Tongue (tissue), 2 donors: ENCODE results near the gene WIF1. TPM values are rescaled to one million over a fixed set of nuclear protein-coding genes. Genes with fewer than 3 reads are reported as not detected.

ENCODE experiments used
- DNase-seq: peaks from one replicate; pipeline ENCODE4 v3.0.0-alpha.2; 2015
- total RNA-seq: library from RNA; depleted of rRNA; stranded (reverse); fragments of >200 nt; gene quantifications from one replicate; pipeline ENCODE4 v1.2.3, GENCODE V29; 2014

WIF1 gene
- 51.1 TPM for total RNA-seq

GRCh38 chr12:65121049-65121955 lies at the start of gene WIF1:
TSS of gene WIF1 (minus strand) at chr12:65121305. CDS start at chr12:65121191, 114 bp downstream.
- peak; percentile 44 for DNase-seq

GRCh38 chr12:65170209-65170881 lies 49.2 kb upstream of the WIF1 start:
- peak; percentile 75 for DNase-seq

GRCh38 chr12:65169320-65170208 lies 48.5 kb upstream of the WIF1 start, which contains the start of gene LEMD3:
TSS of gene LEMD3 (plus strand) at chr12:65169583. CDS start at chr12:65169597, 14 bp downstream.
- peak; percentile 98 for DNase-seq

- DNase-seq: no peak
Observed at GRCh38 chr12:65168681-65169319, 47.7 kb upstream of the WIF1 start.

- no peak for DNase-seq
Observed at GRCh38 chr12:65164774-65165173, 43.7 kb upstream of the WIF1 start.

GRCh38 chr12:65164244-65164643 lies 43.1 kb upstream of the WIF1 start:
- DNase-seq: no peak

- no peak for DNase-seq
Observed at GRCh38 chr12:65162609-65163008, 41.5 kb upstream of the WIF1 start.

GRCh38 chr12:65157091-65157490 lies 36.0 kb upstream of the WIF1 start:
- no peak for DNase-seq

GRCh38 chr12:65156366-65156841 lies 35.3 kb upstream of the WIF1 start:
- DNase-seq: no peak

GRCh38 chr12:65155784-65156183 lies 34.7 kb upstream of the WIF1 start:
- DNase-seq: no peak

GRCh38 chr12:65152596-65152995 lies 31.5 kb upstream of the WIF1 start:
- peak; percentile 34 for DNase-seq

GRCh38 chr12:65152012-65152411 lies 30.9 kb upstream of the WIF1 start:
- DNase-seq: no peak

- no peak for DNase-seq
Observed at GRCh38 chr12:65147312-65147905, 26.3 kb upstream of the WIF1 start.

- DNase-seq: no peak
Observed at GRCh38 chr12:65140738-65141137, 19.6 kb upstream of the WIF1 start.

- DNase-seq: no peak
Observed at GRCh38 chr12:65139389-65139788, 18.3 kb upstream of the WIF1 start.

- no peak for DNase-seq
Observed at GRCh38 chr12:65133879-65134278, 12.8 kb upstream of the WIF1 start.

GRCh38 chr12:65126482-65126881 lies 5.4 kb upstream of the WIF1 start:
- no peak for DNase-seq

GRCh38 chr12:65125975-65126374 lies 4.9 kb upstream of the WIF1 start:
- no peak for DNase-seq

- no peak for DNase-seq
Observed at GRCh38 chr12:65125247-65125646, 4.1 kb upstream of the WIF1 start.

GRCh38 chr12:65123435-65124063 lies 2.4 kb upstream of the WIF1 start:
- peak; percentile 70 for DNase-seq

- DNase-seq: no peak
Observed at GRCh38 chr12:65122703-65123102, 1.6 kb upstream of the WIF1 start.
